SH-SY5Y (cell line): ENCODE data around the gene FGF19.

Experiments
- GATA2 ChIP-seq: IDR thresholded peaks from 2 replicates; pipeline ENCODE4 v1.6.1; 2011; ENCODE audit warnings: mild to moderate bottlenecking, low read depth, low read length
- GATA3 ChIP-seq: IDR thresholded peaks from 2 replicates; pipeline ENCODE4 v1.6.1; 2011; ENCODE audit warnings: low read depth, mild to moderate bottlenecking, low read length, moderate library complexity

Gene FGF19, protein sequence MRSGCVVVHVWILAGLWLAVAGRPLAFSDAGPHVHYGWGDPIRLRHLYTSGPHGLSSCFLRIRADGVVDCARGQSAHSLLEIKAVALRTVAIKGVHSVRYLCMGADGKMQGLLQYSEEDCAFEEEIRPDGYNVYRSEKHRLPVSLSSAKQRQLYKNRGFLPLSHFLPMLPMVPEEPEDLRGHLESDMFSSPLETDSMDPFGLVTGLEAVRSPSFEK

DNA sequence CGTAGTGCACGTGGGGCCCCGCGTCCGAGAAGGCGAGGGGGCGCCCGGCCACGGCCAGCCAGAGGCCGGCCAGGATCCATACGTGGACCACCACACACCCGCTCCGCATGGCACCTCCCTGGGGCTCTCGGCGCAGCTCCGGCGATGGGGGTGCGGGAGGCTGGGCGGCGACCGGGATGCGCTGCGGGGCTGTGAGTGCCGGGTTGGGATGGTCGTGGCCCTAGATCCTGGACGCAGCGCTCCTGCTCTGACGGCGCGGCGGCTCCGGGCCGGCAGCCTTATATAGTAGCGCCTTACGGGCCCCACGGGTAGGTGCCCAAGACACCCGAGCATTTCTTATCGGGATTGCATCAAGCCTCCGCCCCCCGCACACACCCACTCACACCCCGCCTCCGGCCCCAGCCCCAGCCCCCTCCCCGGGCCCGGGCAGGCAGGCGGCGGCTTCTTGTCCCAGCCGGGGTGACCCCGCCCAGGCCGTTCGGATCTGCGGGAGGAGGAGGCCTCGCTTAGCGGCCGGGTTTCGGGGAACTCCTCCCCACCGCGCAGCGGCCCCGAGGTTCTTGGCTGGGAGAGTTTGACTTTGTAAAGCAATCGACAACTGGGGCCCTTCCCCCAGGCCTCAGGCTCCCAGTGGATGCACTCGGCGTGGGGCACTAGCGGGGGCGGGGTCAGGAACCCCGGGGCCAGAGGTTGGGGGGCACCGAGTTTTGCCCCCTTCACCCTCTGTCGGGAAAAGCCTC is at the start of gene FGF19:
Gene FGF19 (minus strand): TSS at position 255 of the 740 bp plus-strand sequence. CDS start 146 bp downstream, at position 109.
- no peak for TF ChIP-seq GATA2
- no peak for TF ChIP-seq GATA3

- TF ChIP-seq GATA3 = no peak
- TF ChIP-seq GATA2 = no peak
Observed at GRCh38 chr11:69752890-69753289, 49.1 kb upstream of the FGF19 start.

DNA sequence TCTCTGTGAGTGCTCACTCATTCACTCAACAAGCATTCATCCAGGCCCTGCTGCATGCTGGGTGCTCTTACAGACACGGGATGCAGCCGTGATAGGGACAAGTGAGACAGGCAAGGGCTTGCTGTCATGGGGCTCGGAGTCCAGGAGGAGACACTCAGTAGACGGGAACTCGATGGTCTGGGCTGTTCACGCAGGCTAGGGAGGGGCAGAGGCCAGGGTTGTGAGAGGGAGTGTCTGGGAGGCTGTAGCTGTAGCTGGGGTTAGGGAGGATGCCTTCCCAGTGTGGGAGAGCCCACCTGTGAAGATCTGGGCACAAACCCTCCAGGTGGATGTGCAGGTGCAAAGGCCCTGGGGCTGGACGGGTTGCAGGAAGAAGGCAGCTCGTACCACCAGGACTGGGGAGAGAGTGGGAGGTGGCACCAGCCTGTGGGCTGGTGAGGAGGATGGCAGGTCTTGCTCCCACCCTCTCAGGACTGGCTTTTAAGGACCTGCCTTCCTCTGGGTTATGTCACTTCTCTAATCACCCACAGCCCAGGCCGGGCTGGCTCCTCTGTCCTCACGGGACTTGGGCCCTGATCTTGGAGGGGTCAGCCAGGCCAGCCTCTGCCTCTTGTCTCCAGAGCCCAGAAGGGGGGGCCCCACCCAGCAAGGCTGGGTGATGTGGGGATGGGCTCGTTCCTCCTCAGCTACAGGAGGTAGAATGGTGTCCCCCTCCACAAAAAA is 47.2 kb upstream of the FGF19 start:
- no peak for TF ChIP-seq GATA3
- no peak for TF ChIP-seq GATA2

DNA sequence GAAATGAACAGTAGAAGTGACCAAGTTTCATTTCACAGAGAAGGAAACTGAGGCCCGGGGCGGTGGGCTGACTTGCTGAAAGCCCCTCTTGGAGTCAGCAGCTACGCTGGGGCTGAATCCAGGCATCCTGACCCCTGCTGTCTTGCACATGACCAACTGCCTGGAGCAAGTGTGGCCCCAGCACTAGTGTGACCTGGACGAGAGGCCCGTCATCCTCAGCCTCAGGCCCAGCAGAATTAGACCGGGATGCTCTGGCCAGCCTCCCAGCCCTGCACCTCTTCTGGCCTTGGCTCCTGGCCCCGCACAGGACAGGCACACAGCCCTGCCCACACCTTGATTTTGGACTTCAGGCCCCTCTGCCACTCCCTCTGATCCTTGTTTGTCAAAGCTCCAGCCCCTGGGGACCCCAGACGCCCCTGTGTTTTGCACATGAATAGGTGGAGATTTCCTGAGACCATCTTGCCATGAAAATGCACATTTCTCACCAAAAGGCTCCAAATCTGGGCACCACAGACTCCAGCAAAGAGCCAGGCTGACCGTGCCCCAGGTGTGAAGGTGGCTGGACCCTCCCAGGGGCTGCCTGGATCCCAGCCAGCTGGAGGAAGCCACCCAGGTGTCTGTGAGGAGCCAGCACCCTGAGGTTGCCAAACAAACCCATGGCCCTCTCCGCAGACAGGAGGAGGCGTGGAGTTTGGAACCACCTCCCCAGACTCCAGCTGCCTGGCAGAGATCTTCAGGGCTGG is 46.5 kb upstream of the FGF19 start:
- no peak for TF ChIP-seq GATA3
- no peak for TF ChIP-seq GATA2

GRCh38 chr11:69748637-69749036 is 44.8 kb upstream of the FGF19 start:
- TF ChIP-seq GATA3 (no peak), GATA2 (no peak)

GRCh38 chr11:69746752-69747742 is 43.2 kb upstream of the FGF19 start:
- no peak for TF ChIP-seq GATA3
- no peak for TF ChIP-seq GATA2

DNA sequence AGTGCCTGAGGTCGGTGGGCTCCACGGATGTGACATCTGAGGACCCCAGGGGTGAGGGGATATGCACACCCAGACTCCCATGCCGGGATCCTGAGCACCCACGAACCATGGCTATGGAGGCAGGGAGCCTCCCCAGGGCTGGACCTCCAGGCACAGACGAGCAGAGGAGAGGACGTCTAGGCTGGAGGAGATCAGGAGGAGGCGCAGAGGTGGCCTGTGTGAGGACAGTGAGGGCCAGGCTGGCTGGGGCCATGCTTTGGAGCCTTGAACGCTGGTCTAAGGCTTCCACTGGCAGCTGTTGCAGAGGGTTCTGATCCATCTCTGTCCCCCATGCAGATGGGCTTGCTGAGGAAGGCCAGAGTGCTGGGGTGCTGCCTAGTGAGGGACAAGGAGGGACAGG is 42.3 kb upstream of the FGF19 start:
- no peak for TF ChIP-seq GATA3
- no peak for TF ChIP-seq GATA2

- no peak for TF ChIP-seq GATA2
- TF ChIP-seq GATA3 = no peak
Observed at GRCh38 chr11:69745201-69745600, 41.4 kb upstream of the FGF19 start.

DNA sequence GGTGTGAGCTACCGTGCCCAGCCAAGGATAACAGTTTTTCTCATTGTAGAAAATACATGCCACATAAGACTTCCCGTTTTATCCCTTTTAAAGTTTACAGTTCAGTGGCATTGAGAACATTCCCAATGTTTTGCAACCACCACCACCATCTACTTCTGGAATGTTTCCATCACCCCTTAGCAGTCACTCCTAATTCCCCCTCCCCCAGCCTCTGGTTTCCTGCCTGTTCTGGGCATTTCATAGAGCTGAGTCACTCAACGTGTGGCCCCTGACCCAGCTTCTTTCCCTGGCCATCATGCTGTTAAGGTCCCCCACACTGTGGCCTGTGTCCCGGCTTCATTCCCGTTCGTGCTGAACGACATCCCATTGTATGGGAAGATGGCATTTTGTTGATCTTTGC is 40.6 kb upstream of the FGF19 start:
- no peak for TF ChIP-seq GATA2
- TF ChIP-seq GATA3 = no peak

DNA sequence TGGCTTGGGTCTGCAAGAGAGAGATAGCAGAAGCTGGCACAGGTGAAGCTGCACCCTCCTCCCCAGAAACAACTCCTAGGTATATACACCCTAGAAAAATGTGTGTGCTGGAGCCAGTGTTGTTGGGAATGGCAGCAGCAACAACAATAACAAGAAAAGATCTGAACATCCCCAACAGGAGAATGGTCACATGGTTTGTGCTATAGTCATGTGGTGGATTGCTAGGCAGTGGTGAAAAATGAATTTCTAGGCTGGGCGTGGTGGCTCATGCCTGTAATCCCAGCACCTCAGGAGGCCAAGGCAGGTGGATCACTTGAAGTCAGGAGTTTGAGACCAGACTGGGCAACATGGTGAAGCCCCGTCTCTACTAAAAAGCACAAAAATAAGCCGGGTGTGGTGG is 31.0 kb upstream of the FGF19 start:
- TF ChIP-seq GATA2 (no peak), GATA3 (no peak)

GRCh38 chr11:69734367-69734766 is 30.5 kb upstream of the FGF19 start:
- TF ChIP-seq GATA2 (no peak), GATA3 (no peak)

GRCh38 chr11:69732910-69733309 is 29.1 kb upstream of the FGF19 start:
- no peak for TF ChIP-seq GATA2
- no peak for TF ChIP-seq GATA3

DNA sequence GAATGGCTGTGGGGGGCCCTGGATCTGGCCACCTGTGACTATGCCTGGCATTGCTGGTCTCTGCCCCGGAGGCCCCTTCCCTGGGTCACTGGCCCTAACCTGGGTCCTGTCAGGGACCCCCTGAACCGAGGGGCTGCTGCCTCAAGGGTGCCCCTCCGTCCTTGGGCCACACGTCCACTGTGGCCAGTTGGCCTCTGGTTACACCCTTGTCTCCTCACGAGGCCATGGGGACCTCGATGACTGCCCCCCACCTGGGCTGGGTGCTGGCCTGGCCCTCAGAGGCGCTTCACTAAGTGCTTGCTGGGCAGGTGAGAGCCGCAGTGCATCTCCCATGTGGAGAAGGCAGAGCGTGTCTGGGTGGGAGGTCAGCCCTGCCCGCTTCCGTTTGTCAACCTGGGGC is 27.3 kb upstream of the FGF19 start:
- no peak for TF ChIP-seq GATA2
- TF ChIP-seq GATA3 = no peak
